ENCODE results near the gene LONP2.

DNA sequence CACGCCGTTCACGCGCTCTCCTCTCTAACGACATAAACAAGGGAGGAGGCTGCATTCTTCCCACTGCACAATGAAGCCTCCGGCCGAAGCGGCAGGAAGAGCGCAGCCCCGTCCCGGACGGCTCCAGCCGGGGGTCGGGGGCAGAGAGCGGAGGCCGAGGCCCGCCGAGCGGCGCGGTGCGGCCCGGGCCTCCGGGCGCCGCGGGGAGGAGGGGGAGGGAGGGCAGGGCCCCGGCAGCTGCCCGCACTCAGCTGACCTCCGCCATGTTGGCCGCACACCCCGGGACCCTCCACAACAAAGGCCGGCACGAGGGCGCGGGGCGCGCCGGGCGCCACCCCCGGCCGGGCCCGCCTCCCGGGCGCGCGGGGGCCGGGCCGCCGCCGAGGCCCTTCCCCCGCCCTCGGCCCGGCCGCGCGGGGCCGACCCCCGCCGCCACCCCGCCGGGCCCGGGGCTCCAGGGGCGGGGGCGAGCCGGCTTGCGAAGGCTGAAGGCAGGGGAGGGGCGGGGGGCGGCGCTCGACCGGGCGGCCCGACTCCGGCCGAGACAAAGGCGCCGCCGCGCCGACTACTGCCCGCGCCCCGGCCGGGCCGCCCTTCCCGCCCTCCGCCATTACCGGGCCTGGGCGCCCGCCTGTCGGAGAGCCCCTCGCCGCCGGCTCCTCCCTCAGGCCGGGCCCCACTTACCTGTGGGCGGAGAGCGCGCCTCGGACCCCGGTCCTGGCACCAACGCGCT, 140.6 kb downstream of the LONP2 start:
- TF ChIP-seq EZH2phosphoT487 (IDR thresholded peaks at IDR 0.05), result no peak
- TF ChIP-seq CTCF (IDR thresholded peaks at IDR 0.05), result no peak
- no peak for TF ChIP-seq EZH2 (IDR thresholded peaks at IDR 0.05)

Data from neural progenitor cell (in vitro differentiated cells).